Measurements from ENCODE around the gene PLCG1. TPM values are rescaled to one million over a fixed set of nuclear protein-coding genes. Genes with fewer than 3 reads are reported as not detected.

The PLCG1 gene
- total RNA-seq, 4 donors from 2014 or later: 93.0 to 357 (median 191) TPM

- no peaks in the 10 kb centered on the region for H3K9me3 ChIP-seq
- H3K4me1 ChIP-seq: no peaks in the 10 kb centered on the region
- no peak overlapping the region for H3K4me3 ChIP-seq
- H3K27ac ChIP-seq: no peak overlapping the region
- peak in 2 of 3 donors; percentile 15 to 43 for DNase-seq
- peaks cover 0 to 30% (median 0%) of the 10 kb centered on the region in 3 donors for H3K36me3 ChIP-seq
- TF ChIP-seq CTCF (IDR thresholded peaks at IDR 0.05) (no peak), POLR2A (IDR thresholded peaks at IDR 0.05) (no peak)
- no peaks in the 10 kb centered on the region for H3K27me3 ChIP-seq
These were observed 41.6 kb downstream of the PLCG1 start for GRCh38 chr20:41178904-41179432.

- H3K27ac ChIP-seq: no peak overlapping the region
- H3K36me3 ChIP-seq: peaks cover 0 to 30% (median 0%) of the 10 kb centered on the region in 3 donors
- H3K4me3 ChIP-seq: no peak overlapping the region
- H3K27me3 ChIP-seq: no peaks in the 10 kb centered on the region
- TF ChIP-seq CTCF (IDR thresholded peaks at IDR 0.05): no peak
- TF ChIP-seq POLR2A (IDR thresholded peaks at IDR 0.05): no peak
- peak in 2 of 3 donors; percentile 12 to 23 for DNase-seq
- H3K4me1 ChIP-seq: no peaks in the 10 kb centered on the region
- H3K9me3 ChIP-seq: no peaks in the 10 kb centered on the region
These were observed 42.6 kb downstream of the PLCG1 start for GRCh38 chr20:41179961-41180360.

- Histone ChIP-seq H3K4me3 (no peak overlapping the region), H3K27ac (no peak overlapping the region), H3K36me3 (peaks cover 0 to 26% (median 0%) of the 10 kb centered on the region in 3 donors), H3K9me3 (no peaks in the 10 kb centered on the region), H3K4me1 (no peaks in the 10 kb centered on the region), H3K27me3 (no peaks in the 10 kb centered on the region)
- TF ChIP-seq CTCF (IDR thresholded peaks at IDR 0.05): no peak
- no peak for TF ChIP-seq POLR2A (IDR thresholded peaks at IDR 0.05)
- DNase-seq: peak in 2 of 3 donors; percentile 4 to 31
These were observed 43.4 kb downstream of the PLCG1 start for GRCh38 chr20:41180599-41181333.

- DNase-seq: peak in 2 of 3 donors; percentile 11 to 34
- Histone ChIP-seq H3K27ac (no peak overlapping the region), H3K4me3 (no peak overlapping the region), H3K4me1 (no peaks in the 10 kb centered on the region), H3K36me3 (peaks cover 0 to 26% (median 0%) of the 10 kb centered on the region in 3 donors), H3K9me3 (no peaks in the 10 kb centered on the region), H3K27me3 (no peaks in the 10 kb centered on the region)
- TF ChIP-seq POLR2A (IDR thresholded peaks at IDR 0.05): no peak
- TF ChIP-seq CTCF (IDR thresholded peaks at IDR 0.05): no peak
These were observed 44.2 kb downstream of the PLCG1 start for GRCh38 chr20:41181567-41181966.

- H3K27ac ChIP-seq: no peak overlapping the region
- no peaks in the 10 kb centered on the region for H3K4me1 ChIP-seq
- TF ChIP-seq CTCF (IDR thresholded peaks at IDR 0.05): no peak
- TF ChIP-seq POLR2A (IDR thresholded peaks at IDR 0.05): no peak
- H3K27me3 ChIP-seq: no peaks in the 10 kb centered on the region
- H3K4me3 ChIP-seq: no peak overlapping the region
- H3K9me3 ChIP-seq: no peaks in the 10 kb centered on the region
- peak in 2 of 3 donors; percentile 14 to 34 for DNase-seq
- H3K36me3 ChIP-seq: peaks cover 0 to 26% (median 0%) of the 10 kb centered on the region in 3 donors
These were observed 45.2 kb downstream of the PLCG1 start for GRCh38 chr20:41182296-41183212.
